Measurements from ENCODE around the gene COL23A1. TPM values are rescaled to one million over a fixed set of nuclear protein-coding genes. Genes with fewer than 3 reads are reported as not detected.

Gene COL23A1
- total and polyA plus RNA-seq, 2 experiments from 2014 or later = 4.8 to 8.2 TPM

GRCh38 chr5:178373711-178374110, 216.5 kb downstream of the COL23A1 start (continued):
- TF ChIP-seq REST (IDR thresholded peaks at IDR 0.05; ENCODE audit: unreplicated experiment) = no peak
- no peak for TF ChIP-seq JUNB (IDR thresholded peaks at IDR 0.05; ENCODE audit: unreplicated experiment)

GRCh38 chr5:178372142-178372571, 218.0 kb downstream of the COL23A1 start:
- H3K4me1 ChIP-seq (ENCODE audit: insufficient read depth) = no peaks in the 10 kb centered on the region
- no peaks in the 10 kb centered on the region for H3K36me3 ChIP-seq (ENCODE audit: insufficient read depth)
- no peaks in the 10 kb centered on the region for H4K20me1 ChIP-seq (replicated peaks; ENCODE audit: insufficient read depth)
- H3K4me2 ChIP-seq = no peak overlapping the region
- Mint-ChIP-seq H3K27ac (no peak overlapping the region), H3K9me3 (peaks cover 16% of the 10 kb centered on the region), H3K4me3 (no peak overlapping the region), H3K27me3 (ENCODE audit: insufficient read depth, low read depth, poor library complexity) (peaks cover 10% of the 10 kb centered on the region), H3K36me3 (ENCODE audit: low read depth) (peaks cover 13% of the 10 kb centered on the region), H3K4me1 (peaks cover 6% of the 10 kb centered on the region)
- no peaks in the 10 kb centered on the region for H3K79me2 ChIP-seq (replicated peaks; ENCODE audit: insufficient read depth)
- H3K27ac ChIP-seq (ENCODE audit: low read depth) = no peak overlapping the region
- H3F3A ChIP-seq (replicated peaks; ENCODE audit: low read depth) = no peaks in the 10 kb centered on the region
- no peaks in the 10 kb centered on the region for H3K27me3 ChIP-seq (ENCODE audit: insufficient read depth)
- no peak overlapping the region for H3K4me3 ChIP-seq
- H3K9me2 ChIP-seq (ENCODE audit: insufficient read depth) = no peaks in the 10 kb centered on the region
- H2AFZ ChIP-seq = no peak overlapping the region
- no peak for ATAC-seq
- DNase-seq (ENCODE audit: low spot score) = no peak
- TF ChIP-seq EZH2phosphoT487 (IDR thresholded peaks at IDR 0.05; ENCODE audit: unreplicated experiment) = no peak
- no peak for TF ChIP-seq STAT1 (IDR thresholded peaks at IDR 0.05; ENCODE audit: unreplicated experiment)

GRCh38 chr5:178371362-178372111, 218.7 kb downstream of the COL23A1 start:
- ATAC-seq (peak; percentile 70), DNase-seq (ENCODE audit: low spot score) (no peak)
- no peaks in the 10 kb centered on the region for H4K20me1 ChIP-seq (replicated peaks; ENCODE audit: insufficient read depth)
- Mint-ChIP-seq H3K36me3 (ENCODE audit: low read depth) (peaks cover 15% of the 10 kb centered on the region), H3K4me3 (no peak overlapping the region), H3K27me3 (ENCODE audit: insufficient read depth, low read depth, poor library complexity) (peaks cover 14% of the 10 kb centered on the region), H3K27ac (no peak overlapping the region), H3K4me1 (peaks cover 6% of the 10 kb centered on the region), H3K9me3 (peaks cover 16% of the 10 kb centered on the region)
- no peaks in the 10 kb centered on the region for H3K4me1 ChIP-seq (ENCODE audit: insufficient read depth)
- H2AFZ ChIP-seq = no peak overlapping the region
- H3K79me2 ChIP-seq (replicated peaks; ENCODE audit: insufficient read depth) = no peaks in the 10 kb centered on the region
- no peaks in the 10 kb centered on the region for H3F3A ChIP-seq (replicated peaks; ENCODE audit: low read depth)
- H3K27me3 ChIP-seq (ENCODE audit: insufficient read depth) = no peaks in the 10 kb centered on the region
- H3K36me3 ChIP-seq (ENCODE audit: insufficient read depth) = no peaks in the 10 kb centered on the region
- H3K4me3 ChIP-seq = no peak overlapping the region
- no peak overlapping the region for H3K4me2 ChIP-seq
- no peaks in the 10 kb centered on the region for H3K9me2 ChIP-seq (ENCODE audit: insufficient read depth)
- no peak overlapping the region for H3K27ac ChIP-seq (ENCODE audit: low read depth)
- no peak for TF ChIP-seq ZNF114 (CRISPR knock-in tag; IDR thresholded peaks at IDR 0.05)
- TF ChIP-seq REST (IDR thresholded peaks at IDR 0.05; ENCODE audit: unreplicated experiment) = no peak
- TF ChIP-seq STAT1 (IDR thresholded peaks at IDR 0.05; ENCODE audit: unreplicated experiment) = no peak
- TF ChIP-seq POLR2AphosphoS5 (IDR thresholded peaks at IDR 0.05; ENCODE audit: low read depth) = no peak
- TF ChIP-seq NANOG (IDR thresholded peaks at IDR 0.05; ENCODE audit: borderline replicate concordance) = no peak
- no peak for TF ChIP-seq JUNB (IDR thresholded peaks at IDR 0.05; ENCODE audit: unreplicated experiment)
- no peak for TF ChIP-seq ETS1 (IDR thresholded peaks at IDR 0.05)
- TF ChIP-seq CREB1 (CRISPR knock-in tag; IDR thresholded peaks at IDR 0.05; ENCODE audit: low read depth) = no peak
- no peak for TF ChIP-seq ZNF331 (CRISPR knock-in tag; IDR thresholded peaks at IDR 0.05; ENCODE audit: low read depth)
- TF ChIP-seq CTCF (conservative IDR thresholded peaks at IDR 0.05; ENCODE audit: low read depth in 2 of 2) = no peak

All from GM23338 (cell line).